GM23338 (cell line): ENCODE data around the gene SLC9A9. TPM values are rescaled to one million over a fixed set of nuclear protein-coding genes. Genes with fewer than 3 reads are reported as not detected.

Experiments
- ATAC-seq: fragments of 200-7000 bp; cut with Tn5 transposase; 3 replicates; pipeline ENCODE4 v1.9.1; 2020
- DNase-seq: peaks from one replicate; pipeline ENCODE4 v3.0.0-alpha.2; 2015; ENCODE audit warnings: low spot score
- H2AFZ ChIP-seq: fragments of 200-600 bp; sonication (generic); 2 replicates; pipeline ENCODE4 v1.8.0; 2016; ENCODE audit warnings: antibody characterized with exemption, mild to moderate bottlenecking, moderate library complexity
- H3F3A ChIP-seq: fragments of 200-600 bp; sonication (generic); replicated peaks from 2 replicates; pipeline ENCODE4 v1.8.0; 2017; ENCODE audit warnings: antibody characterized with exemption, mixed run types, low read depth
- H3K27ac ChIP-seq: fragments of 200-600 bp; sonication (generic); 2 replicates; pipeline ENCODE4 v1.6.1; 2016; ENCODE audit warnings: low read depth
- H3K27me3 ChIP-seq: fragments of 200-600 bp; sonication (generic); 2 replicates; pipeline ENCODE4 v1.8.0; 2016; ENCODE audit warnings: mild to moderate bottlenecking, mixed run types, moderate library complexity; ENCODE audit not compliant: insufficient read depth
- H3K36me3 ChIP-seq: fragments of 200-600 bp; sonication (generic); 2 replicates; pipeline ENCODE4 v1.8.0; 2016; ENCODE audit warnings: mild to moderate bottlenecking; ENCODE audit not compliant: insufficient read depth
- H3K4me1 ChIP-seq: fragments of 200-600 bp; sonication (generic); 2 replicates; pipeline ENCODE4 v1.8.0; 2016; ENCODE audit warnings: mild to moderate bottlenecking, moderate library complexity; ENCODE audit not compliant: insufficient read depth
- H3K4me2 ChIP-seq: fragments of 200-600 bp; sonication (generic); 2 replicates; pipeline ENCODE4 v1.7.1; 2017; ENCODE audit warnings: mixed run types
- H3K4me3 ChIP-seq: fragments of 200-600 bp; sonication (generic); 2 replicates; pipeline ENCODE4 v1.6.1; 2016; ENCODE audit warnings: mixed run types
- H3K79me2 ChIP-seq: fragments of 200-600 bp; sonication (generic); replicated peaks from 2 replicates; pipeline ENCODE4 v1.8.0; 2017; ENCODE audit warnings: mild to moderate bottlenecking; ENCODE audit not compliant: insufficient read depth
- H3K9me2 ChIP-seq: fragments of 200-600 bp; sonication (generic); 2 replicates; pipeline ENCODE4 v1.8.0; 2017; ENCODE audit not compliant: insufficient read depth
- H4K20me1 ChIP-seq: fragments of 200-600 bp; sonication (generic); replicated peaks from 2 replicates; pipeline ENCODE4 v1.8.0; 2017; ENCODE audit warnings: mild to moderate bottlenecking; ENCODE audit not compliant: insufficient read depth
- H3K27ac Mint-ChIP-seq: 2 replicates; pipeline ENCODE4 v1.8.0; 2020; ENCODE audit warnings: inconsistent platforms, mild to moderate bottlenecking, moderate library complexity, mixed read lengths
- H3K27me3 Mint-ChIP-seq: 3 replicates; pipeline ENCODE4 v1.8.0; 2022; ENCODE audit warnings: low read depth, mild to moderate bottlenecking, moderate library complexity, mixed read lengths, inconsistent platforms; ENCODE audit not compliant: insufficient read depth, poor library complexity
- H3K36me3 Mint-ChIP-seq: 3 replicates; pipeline ENCODE4 v1.8.0; 2021; ENCODE audit warnings: low read depth, mild to moderate bottlenecking, inconsistent platforms, moderate library complexity, mixed read lengths
- H3K4me1 Mint-ChIP-seq: 3 replicates; pipeline ENCODE4 v1.8.0; 2020; ENCODE audit warnings: mild to moderate bottlenecking, inconsistent platforms, mixed read lengths
- H3K4me3 Mint-ChIP-seq: 3 replicates; pipeline ENCODE4 v1.8.0; 2021; ENCODE audit warnings: moderate library complexity, mild to moderate bottlenecking, inconsistent platforms, mixed read lengths
- H3K9me3 Mint-ChIP-seq: 3 replicates; pipeline ENCODE4 v1.8.0; 2020; ENCODE audit warnings: moderate library complexity, mild to moderate bottlenecking, inconsistent platforms, mixed read lengths
- CREB1 ChIP-seq: fragments of 250-450 bp; sonication (Bioruptor Pico); IDR thresholded peaks from 2 replicates; pipeline ENCODE4 v1.5.0; 2020; ENCODE audit warnings: low read depth, mild to moderate bottlenecking, moderate library complexity
- CTCF ChIP-seq, 2 experiments: fragments of 200-600 bp in 1 of 2; sonication (generic) in 1 of 2; conservative IDR thresholded peaks; 2 replicates each; pipeline versions ENCODE4 v1.5.1 to v1.6.1; 2016 to 2017; ENCODE audit warnings: antibody characterized with exemption in 2 of 2, low read depth in 2 of 2, mild to moderate bottlenecking in 2 of 2, moderate library complexity in 1 of 2
- EZH2phosphoT487 ChIP-seq: fragments of 200-600 bp; sonication (generic); IDR thresholded peaks from one replicate; pipeline ENCODE4 v1.8.1; 2018; ENCODE audit warnings: antibody characterized with exemption; ENCODE audit not compliant: unreplicated experiment
- JUNB ChIP-seq: IDR thresholded peaks from one replicate; pipeline ENCODE4 v1.6.1; 2016; ENCODE audit warnings: antibody characterized with exemption; ENCODE audit not compliant: unreplicated experiment
- NANOG ChIP-seq: IDR thresholded peaks from 2 replicates; pipeline ENCODE4 v1.6.1; 2016; ENCODE audit warnings: antibody characterized with exemption, borderline replicate concordance
- POLR2AphosphoS5 ChIP-seq: IDR thresholded peaks from 2 replicates; pipeline ENCODE4 v1.6.1; 2016; ENCODE audit warnings: antibody characterized with exemption, low read depth
- REST ChIP-seq: IDR thresholded peaks from one replicate; pipeline ENCODE4 v1.6.1; 2018; ENCODE audit warnings: antibody characterized with exemption; ENCODE audit not compliant: unreplicated experiment
- STAT1 ChIP-seq: IDR thresholded peaks from one replicate; pipeline ENCODE4 v1.6.1; 2016; ENCODE audit warnings: antibody characterized with exemption; ENCODE audit not compliant: unreplicated experiment
- ZNF114 ChIP-seq: fragments of 250-450 bp; sonication (Bioruptor Pico); IDR thresholded peaks from 2 replicates; pipeline ENCODE4 v1.5.0; 2020; ENCODE audit warnings: mild to moderate bottlenecking, moderate library complexity
- ZNF331 ChIP-seq: fragments of 250-450 bp; sonication (Bioruptor Pico); IDR thresholded peaks from 2 replicates; pipeline ENCODE4 v1.5.0; 2020; ENCODE audit warnings: low read depth, mild to moderate bottlenecking, moderate library complexity
- ZNF462 ChIP-seq: fragments of 250-450 bp; sonication (Bioruptor Pico); IDR thresholded peaks from 2 replicates; pipeline ENCODE4 v1.5.0; 2020; ENCODE audit warnings: mild to moderate bottlenecking, moderate library complexity
- polyA plus RNA-seq: library from polyadenylated mRNA; unstranded; fragments of >200 nt; fragmentation: Nextera tagmentation; extraction: Ambion mirVana; gene quantifications from 2 replicates; pipeline ENCODE4 v1.2.1, GENCODE V29; 2016
- total RNA-seq: library from RNA; depleted of rRNA; stranded (reverse); fragments of >200 nt; shearing (Covaris generic); gene quantifications from 2 replicates; pipeline ENCODE4 v1.2.3, GENCODE V29; 2014
- TF ChIP-seq, protein P1 (sequence below): IDR thresholded peaks from 2 replicates; pipeline ENCODE4 v1.6.1; 2016; ENCODE audit warnings: antibody characterized with exemption

SLC9A9 gene
- total and polyA plus RNA-seq, 2 experiments from 2014 or later: 1.3 to 1.6 TPM

GRCh38 chr3:143755978-143756377 lies 92.3 kb downstream of the SLC9A9 start:
- DNase-seq: no peak
- Histone ChIP-seq H3K9me2 (peaks cover 4% of the 10 kb centered on the region; the same call in 1 of the 2 replicates), H3K4me3 (no peak overlapping the region), H3K27ac (no peak overlapping the region), H3K79me2 (no peaks in the 10 kb centered on the region), H3F3A (no peaks in the 10 kb centered on the region), H3K27me3 (no peaks in the 10 kb centered on the region), H2AFZ (no peak overlapping the region), H3K36me3 (no peaks in the 10 kb centered on the region), H4K20me1 (no peaks in the 10 kb centered on the region), H3K4me1 (no peaks in the 10 kb centered on the region), H3K4me2 (no peak overlapping the region)
- no peak overlapping the region; the same call in 1 of the 2 replicates for H3K27ac Mint-ChIP-seq
- no peak for ATAC-seq
- H3K4me1 Mint-ChIP-seq: no peaks in the 10 kb centered on the region; the same call in 2 of the 3 replicates
- H3K9me3 Mint-ChIP-seq: peaks cover 6% of the 10 kb centered on the region; the same call in 2 of the 3 replicates
- H3K4me3 Mint-ChIP-seq: no peak overlapping the region
- TF ChIP-seq NANOG (no peak), JUNB (no peak), ZNF114 (no peak), ZNF462 (CRISPR knock-in tag) (no peak), POLR2AphosphoS5 (no peak), CREB1 (CRISPR knock-in tag) (no peak), ZNF331 (CRISPR knock-in tag) (no peak), EZH2phosphoT487 (no peak), CTCF (conservative IDR thresholded peaks at IDR 0.05; ENCODE audit: low read depth in 2 of 2) (no peak), REST (no peak), STAT1 (no peak)
- TF ChIP-seq, protein P1, sequence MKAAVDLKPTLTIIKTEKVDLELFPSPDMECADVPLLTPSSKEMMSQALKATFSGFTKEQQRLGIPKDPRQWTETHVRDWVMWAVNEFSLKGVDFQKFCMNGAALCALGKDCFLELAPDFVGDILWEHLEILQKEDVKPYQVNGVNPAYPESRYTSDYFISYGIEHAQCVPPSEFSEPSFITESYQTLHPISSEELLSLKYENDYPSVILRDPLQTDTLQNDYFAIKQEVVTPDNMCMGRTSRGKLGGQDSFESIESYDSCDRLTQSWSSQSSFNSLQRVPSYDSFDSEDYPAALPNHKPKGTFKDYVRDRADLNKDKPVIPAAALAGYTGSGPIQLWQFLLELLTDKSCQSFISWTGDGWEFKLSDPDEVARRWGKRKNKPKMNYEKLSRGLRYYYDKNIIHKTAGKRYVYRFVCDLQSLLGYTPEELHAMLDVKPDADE: no peak
- no peaks in the 10 kb centered on the region; the same call in 2 of the 3 replicates for H3K36me3 Mint-ChIP-seq
- H3K27me3 Mint-ChIP-seq: no peaks in the 10 kb centered on the region
